ENCODE results near the gene WDR5.

WDR5 gene

DNA sequence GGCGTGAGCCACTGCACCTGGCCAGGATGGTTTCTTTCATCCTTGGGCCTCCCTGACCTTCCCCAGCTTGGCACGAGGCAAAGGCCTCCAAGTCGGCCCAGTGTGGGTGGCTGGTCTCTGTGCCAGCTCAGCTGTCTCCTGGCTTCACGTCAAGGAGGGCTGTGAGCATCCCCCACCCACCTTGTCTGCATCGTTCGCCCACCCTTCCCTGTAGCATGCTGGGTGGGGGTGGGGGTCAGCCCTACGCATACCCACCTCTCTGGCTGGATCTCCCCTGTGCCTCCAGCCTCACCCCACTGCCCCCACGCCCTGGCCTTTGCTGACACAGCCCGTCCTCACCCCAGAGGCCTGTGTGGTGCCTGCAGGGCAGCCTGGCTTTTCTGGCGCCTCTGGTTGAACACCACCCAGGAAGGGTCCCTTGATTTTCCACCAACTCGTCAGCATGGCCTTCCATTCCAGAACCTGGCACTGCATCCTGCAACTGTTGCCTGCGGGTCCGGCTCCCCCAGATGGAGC is 8.8 kb upstream of the WDR5 start:
- TF ChIP-seq, protein P1, sequence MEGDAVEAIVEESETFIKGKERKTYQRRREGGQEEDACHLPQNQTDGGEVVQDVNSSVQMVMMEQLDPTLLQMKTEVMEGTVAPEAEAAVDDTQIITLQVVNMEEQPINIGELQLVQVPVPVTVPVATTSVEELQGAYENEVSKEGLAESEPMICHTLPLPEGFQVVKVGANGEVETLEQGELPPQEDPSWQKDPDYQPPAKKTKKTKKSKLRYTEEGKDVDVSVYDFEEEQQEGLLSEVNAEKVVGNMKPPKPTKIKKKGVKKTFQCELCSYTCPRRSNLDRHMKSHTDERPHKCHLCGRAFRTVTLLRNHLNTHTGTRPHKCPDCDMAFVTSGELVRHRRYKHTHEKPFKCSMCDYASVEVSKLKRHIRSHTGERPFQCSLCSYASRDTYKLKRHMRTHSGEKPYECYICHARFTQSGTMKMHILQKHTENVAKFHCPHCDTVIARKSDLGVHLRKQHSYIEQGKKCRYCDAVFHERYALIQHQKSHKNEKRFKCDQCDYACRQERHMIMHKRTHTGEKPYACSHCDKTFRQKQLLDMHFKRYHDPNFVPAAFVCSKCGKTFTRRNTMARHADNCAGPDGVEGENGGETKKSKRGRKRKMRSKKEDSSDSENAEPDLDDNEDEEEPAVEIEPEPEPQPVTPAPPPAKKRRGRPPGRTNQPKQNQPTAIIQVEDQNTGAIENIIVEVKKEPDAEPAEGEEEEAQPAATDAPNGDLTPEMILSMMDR (IDR thresholded peaks at IDR 0.05; ENCODE audit: low read depth, low read length) = no peak
- DNase-seq (ENCODE audit: extremely low read depth, low read depth) = no peak

DNA sequence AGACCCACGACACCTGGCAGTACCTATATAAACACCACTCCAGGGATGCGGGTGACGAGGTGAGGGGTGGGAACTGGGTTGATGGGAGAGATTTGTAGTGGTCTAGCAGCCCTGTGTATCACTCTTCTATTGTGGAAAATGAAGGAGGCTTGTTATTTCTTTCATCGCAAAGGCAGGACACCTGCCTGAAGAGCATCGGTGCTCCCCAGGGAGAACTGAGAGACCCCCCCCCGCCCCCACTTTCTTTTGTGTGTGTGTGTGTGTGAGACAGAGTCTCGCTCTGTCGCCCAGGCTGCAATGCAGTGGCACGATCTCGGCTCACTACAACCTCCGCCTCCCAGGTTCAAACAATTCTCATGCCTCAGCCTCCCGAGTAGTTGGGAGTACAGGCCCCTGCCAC is 8.3 kb upstream of the WDR5 start:
- TF ChIP-seq, protein P1 (IDR thresholded peaks at IDR 0.05; ENCODE audit: low read depth, low read length) = no peak

DNA sequence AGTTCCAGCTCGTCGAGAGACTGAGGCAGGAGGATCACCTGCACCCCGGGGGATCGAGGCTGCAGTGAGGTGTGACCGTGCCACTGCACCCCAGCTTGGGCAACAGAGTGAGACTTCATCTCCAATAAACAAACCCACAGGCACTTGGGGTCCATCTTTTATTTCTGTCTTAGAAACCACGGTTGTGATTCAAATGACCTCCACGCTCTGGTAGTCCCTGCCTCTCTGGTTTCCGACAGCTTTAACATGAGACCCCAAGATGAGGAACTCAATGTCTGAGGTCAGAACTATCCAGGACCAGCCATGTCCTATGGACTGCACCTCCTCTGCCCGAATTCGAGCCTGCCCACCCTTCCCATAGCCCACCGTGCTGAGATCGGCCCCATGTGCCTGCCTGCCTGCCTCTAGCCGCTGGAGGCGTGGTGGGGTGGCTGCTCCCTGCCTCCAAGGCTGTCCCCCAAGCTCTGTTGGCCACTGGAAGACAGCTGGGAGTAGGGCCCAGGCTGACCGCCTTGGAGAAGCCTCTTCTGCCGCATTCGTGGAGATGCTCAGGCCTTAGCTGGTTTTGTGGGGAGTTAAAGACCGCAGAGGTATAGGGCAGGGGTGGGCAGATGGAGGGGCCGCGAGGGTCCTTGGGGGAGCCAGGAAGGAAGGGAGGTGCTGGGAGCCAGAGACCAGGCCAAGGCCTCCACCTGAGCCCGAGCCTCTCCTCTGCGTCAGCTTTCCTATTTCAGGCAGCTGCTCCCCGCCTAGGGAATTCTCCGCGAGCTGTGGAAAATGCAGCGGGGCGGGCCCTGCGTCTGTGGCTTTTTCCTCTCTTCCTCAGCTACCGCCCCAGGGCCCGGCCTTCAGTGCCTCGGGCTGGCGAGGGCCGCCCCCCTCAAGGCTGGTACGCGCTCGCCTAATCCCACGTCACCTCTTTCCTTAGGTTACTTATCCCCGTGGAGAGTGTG is 6.9 kb upstream of the WDR5 start:
- DNase-seq (ENCODE audit: extremely low read depth, low read depth) = no peak
- TF ChIP-seq, protein P1 (IDR thresholded peaks at IDR 0.05; ENCODE audit: low read depth, low read length) = no peak

More for the DNA sequence above, 8.3 kb upstream of the WDR5 start:
- DNase-seq (ENCODE audit: extremely low read depth, low read depth) = no peak

DNA sequence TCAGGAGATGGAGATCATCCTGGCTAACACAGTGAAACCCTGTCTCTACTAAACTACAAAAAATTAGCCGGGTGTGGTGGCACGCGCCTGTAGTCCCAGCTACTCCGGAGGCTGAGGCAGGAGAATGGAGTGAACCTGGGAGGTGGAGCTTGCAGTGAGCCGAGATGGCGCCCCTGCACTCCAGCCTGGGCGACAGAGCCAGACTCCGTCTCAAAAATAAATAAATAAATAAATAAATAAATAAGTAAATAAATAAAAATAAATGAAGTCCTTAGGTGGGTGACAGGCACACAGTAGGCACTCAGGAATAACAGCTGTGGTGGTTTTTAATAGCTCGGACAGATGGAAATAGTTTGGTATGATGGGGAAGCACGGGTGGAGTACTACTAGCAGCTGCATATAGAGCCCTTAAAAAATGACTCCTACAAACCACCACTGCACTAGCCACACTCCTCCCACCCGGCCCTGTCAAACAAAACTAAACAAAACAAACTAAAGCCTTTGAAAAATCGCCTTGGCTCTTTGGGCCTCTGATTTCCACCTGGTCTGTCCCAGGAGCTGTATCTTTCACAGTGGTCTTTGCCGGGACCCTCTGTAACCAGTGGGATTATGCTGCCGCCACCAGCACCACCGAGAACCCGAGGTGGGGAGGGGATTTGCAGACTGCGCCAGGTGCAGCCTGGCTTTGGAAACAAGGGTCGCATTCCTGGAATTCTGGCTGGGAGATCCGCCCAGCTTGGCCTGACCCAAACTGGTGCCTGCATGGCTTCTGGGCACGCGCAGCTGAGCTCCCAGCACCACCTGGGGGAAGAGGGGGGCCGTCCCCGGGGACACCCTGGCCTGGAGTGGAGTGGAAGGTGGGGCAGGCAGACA is 5.1 kb upstream of the WDR5 start:
- TF ChIP-seq, protein P1 (IDR thresholded peaks at IDR 0.05; ENCODE audit: low read depth, low read length) = no peak

DNA sequence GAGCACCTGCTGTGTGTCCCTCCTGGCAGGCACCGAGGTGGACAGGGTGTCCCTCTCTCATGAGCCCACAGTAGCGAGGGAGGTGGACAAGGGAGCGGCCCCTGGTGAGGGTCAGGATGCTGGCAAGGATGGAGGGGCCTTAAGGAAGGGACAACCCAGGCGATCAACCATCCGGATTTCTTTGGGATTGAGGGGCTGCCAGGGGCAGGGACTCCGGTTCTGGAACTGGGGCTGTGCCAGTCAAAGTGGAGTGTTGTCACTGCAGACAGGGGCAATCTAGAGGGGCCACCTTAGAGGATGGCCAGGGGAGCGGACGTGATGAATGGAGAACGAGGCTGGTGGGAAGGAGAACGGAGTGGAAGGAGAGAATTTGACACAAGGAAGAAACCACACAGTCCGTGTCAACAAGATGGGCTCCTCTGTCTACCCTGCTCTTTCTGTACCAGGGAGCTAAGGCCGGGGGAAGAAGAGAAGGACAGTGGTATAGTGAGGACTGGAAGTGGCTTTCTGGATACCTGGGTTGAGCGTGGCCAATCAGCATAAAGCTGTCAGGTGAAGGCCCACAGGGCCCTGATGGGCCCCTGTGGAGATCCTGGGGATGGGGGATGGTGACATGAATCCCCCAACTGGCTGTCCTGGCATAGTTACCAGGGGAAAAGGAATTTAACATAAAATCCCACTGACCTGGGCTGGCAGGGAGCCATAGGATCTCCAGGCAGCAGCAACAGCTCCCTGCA is 4.2 kb upstream of the WDR5 start:
- TF ChIP-seq, protein P1 (IDR thresholded peaks at IDR 0.05; ENCODE audit: low read depth, low read length) = no peak
- DNase-seq (ENCODE audit: extremely low read depth, low read depth) = no peak

More for the DNA sequence above, 5.1 kb upstream of the WDR5 start:
- no peak for DNase-seq (ENCODE audit: extremely low read depth, low read depth)

DNA sequence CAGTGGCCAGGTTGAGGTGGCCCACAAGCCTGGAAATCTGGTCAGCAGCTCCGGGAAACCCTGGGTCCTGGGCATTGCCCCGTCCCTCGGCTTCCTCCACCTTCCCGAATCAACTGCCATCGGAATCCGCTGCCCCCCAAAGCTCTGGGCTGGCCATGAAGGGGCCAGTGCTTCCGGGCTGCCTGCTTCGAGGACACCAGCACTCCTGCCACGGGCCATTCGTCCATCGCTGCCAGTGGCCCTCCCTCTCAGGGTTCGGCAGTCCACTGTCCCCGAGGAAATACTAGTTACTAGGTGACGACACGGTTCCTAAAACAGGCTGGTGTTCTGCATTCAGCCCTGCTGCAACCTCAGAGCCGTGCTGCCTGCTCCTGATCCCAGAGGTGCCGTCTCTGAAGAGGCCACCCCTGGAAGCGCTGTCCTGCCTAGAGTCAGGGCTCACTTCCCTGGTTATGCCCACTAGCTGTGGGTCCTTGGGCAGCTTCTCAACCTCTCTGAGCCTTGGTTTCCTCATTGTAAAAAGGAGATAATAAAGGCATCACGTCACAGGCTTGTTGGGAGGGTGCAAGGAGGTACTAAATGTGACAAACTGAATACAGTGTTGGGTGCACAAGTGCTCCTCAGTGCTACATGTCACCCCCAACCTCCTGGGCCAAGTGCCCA is 3.5 kb upstream of the WDR5 start:
- TF ChIP-seq, protein P1 (IDR thresholded peaks at IDR 0.05; ENCODE audit: low read depth, low read length) = no peak
- DNase-seq (ENCODE audit: extremely low read depth, low read depth) = no peak
